NOMO-1 treated with dmso at 0.1 percent for 144 hours (cell line): ENCODE results near the gene USP15.
A peak's percentile ranks its signal among the peaks of the same experiment; 100 is the strongest.

ENCODE experiments used
- DNase-seq: peaks from one replicate; lab custom pipeline; 2025; ENCODE audit not compliant: unreplicated experiment; lab: John Stamatoyannopoulos, UW

The USP15 gene

DNA sequence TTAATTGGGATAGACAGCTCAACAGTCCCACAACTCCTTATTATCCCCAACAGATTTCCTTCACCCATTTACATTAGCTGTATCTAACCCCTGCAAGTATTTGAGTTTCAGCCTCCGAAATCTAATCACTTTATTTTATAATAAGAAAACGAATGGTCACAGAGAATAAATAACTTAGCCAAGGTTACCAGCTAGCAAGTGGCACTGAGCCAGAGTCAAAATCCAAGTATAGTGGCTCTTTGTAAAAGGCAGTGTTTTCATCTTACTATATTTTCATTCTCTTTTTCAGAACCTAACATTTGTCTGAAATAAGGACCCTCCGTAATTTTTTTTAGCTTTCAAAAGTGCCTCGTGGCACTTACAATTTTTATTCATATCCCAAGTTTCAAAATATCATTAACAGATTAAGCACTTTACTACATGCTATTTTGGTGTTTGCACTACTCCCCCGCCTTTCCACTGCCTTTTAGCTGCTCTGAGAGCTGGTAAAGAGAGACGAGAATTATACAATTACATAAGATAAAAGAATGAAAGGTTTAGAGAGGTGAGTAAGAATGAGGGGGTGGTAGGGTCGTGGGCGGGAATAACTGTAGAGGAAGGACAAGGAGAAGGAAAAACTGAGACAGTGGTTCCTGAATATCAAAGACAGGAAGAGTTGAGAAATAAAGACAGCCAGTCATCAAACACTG, 3.7 kb upstream of the USP15 start:
- DNase-seq: no peak

DNA sequence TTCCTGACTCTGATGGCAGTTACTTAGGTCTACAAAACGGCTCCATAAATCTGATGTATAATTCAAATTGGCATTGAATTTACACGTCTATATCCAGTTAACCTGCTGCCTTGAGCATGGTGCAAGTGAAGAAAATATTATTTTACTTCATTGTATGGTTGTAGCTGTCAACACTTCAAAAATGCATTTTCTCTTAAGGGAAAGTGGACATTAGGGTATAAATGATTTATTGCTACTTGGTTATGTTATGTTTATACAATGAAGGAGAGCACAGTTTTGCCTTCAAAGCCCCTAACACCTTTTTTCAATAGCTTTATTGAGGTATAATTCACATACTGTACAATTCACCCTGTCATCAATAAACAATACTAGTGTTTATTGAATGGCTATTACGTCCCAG, 2.0 kb upstream of the USP15 start:
- no peak for DNase-seq

DNA sequence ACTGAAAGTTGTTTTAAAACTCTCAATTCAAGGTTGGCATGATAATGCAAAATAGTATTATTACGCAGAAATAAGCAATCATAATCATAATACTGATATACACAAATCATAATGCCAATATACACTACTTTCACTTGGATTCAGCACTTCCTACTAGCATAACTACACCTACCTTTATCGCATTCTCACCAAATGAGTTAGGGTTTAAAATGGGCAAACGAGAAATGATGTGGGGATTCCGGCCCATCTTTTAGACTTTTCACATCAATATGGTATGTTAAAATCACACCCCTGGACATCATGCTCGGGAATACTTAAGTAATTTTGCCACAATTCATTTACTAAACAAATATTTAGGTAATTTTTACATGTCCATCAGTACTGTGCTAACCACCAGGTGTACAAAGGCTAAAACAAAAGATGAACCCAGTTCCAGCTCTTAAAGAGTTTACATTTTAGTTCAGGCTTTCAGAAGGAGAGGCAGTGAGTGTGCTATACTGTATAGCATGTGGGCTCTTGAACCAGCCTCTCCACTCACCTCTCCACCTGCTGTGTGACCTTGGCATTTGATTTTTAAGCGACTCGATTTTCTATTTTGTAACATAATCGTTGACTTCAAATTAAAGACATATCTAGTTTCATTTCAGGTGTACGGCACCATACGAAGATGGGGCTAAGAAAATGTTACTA, 1.1 kb upstream of the USP15 start:
- DNase-seq: no peak

- no peak for DNase-seq
Measured at GRCh38 chr12:62259631-62259992, 592 bp upstream of the USP15 start.

GRCh38 chr12:62260733-62261683, 804 bp downstream of the USP15 start:
- peak; percentile 91 for DNase-seq

- DNase-seq: no peak
Measured at GRCh38 chr12:62261876-62262517, 1.8 kb downstream of the USP15 start.

DNA sequence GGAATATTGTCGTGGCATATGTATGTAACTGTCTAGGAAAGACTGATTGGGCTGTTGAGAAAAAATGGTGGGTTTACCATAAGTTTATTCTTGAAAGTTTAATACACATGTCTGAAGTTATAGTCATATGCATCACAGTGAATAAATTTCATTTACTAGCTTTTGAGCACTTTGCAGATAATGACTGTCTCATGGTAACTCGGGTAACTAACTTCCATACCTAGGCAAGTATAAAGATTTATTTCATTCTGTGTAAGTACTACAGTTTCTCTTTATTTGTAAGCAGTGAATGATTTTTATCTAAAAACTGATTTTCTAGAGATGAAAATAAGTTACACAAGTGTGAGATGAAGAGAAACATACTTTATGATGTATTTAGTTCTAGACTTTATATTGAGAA, 3.0 kb downstream of the USP15 start:
- DNase-seq: no peak

DNA sequence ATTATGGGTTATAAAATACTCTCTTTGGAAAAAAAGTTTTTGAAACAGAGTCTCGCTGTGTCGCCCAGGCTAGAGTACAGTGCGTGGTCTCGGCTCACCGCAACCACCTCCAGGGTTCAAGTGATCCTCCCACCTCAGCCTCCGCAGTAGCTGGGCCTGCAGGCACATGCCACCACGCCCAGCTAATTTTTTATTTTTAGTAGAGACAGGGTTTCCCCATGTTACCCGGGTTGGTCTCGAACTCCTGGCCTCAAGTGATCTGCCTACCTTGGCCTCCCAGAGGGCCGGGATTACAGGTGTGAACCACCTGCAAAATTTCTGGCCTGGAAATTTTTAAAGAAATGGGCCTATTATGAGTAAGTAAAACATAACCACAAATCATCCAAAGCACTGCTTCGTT, 3.8 kb downstream of the USP15 start:
- no peak for DNase-seq

- no peak for DNase-seq
Measured at GRCh38 chr12:62264706-62265105, 4.5 kb downstream of the USP15 start.

DNA sequence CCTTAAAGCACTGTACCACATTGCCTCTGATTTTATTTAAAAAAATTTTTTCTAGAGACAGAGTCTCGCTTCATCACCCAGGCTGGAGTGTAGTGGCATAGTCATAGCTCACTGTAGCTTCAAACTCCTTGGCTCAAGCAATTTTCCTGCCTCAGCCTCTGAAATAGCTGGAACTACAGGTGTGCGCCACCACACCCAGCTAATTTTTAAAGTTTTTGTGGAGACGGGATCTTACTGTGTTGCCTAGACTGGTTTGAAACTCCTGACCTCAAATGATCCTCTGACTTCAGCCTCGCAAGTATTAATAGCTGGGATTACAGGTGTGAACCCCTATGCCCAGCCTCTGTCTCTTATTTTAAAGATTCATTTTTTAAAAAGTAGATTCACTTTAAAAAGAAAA, 5.3 kb downstream of the USP15 start:
- DNase-seq: no peak

- DNase-seq: no peak
Measured at GRCh38 chr12:62267026-62267425, 6.8 kb downstream of the USP15 start.

GRCh38 chr12:62267480-62267879, 7.3 kb downstream of the USP15 start:
- no peak for DNase-seq

DNA sequence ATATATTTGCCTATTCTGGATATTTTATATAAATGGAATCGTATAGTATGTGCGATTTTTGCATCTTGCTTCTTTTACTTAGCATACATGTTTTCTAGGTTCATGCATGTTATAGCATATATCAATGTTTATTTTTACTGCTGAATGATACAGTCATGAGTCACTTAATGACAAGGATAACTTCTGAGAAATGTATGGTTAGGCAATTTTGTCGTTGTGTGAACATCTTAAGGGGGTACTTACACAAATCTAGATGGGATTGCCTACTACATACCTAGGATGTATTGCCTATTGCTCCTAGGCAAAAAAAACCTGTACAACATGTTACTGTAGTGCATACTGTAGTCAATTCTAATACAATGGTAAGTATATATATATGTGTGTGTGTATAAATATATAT, 8.8 kb downstream of the USP15 start:
- DNase-seq: no peak

DNA sequence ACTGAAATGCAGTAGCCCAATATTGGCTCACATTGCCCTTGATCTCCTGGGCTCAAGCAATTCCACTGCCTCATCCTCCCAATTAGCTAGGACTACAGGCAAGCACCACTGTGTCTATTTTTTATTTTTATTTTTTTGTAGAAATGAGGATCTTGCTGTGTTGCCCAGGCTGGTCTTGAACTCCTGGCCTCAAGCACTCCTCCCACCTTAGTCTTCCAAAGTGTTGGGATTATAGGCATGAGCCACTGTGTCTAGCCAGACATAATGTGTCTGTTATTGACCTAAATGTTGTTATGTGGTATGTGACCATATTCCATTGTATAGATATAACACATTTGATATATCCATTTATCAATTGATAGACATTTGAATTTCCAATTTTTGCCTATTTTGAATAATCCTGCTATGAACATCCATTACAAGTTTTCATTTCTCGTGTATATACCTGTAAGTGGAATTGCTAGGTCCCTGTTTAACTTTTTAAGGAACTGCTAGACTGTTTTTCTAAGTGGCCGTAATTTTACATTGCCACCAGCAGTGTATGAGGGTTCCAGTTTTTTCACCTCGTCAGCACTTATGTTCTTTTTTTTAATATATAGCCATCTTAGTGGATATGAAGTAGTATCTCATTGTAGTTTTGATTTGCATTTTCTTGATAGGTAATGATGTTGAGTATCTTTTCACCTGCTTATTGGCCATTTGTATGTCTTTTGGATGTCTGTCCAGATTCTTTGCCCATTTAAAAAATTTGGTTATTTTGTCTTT, 9.4 kb downstream of the USP15 start:
- DNase-seq: no peak

GRCh38 chr12:62270384-62270783, 10.2 kb downstream of the USP15 start:
- no peak for DNase-seq

GRCh38 chr12:62270872-62271271, 10.7 kb downstream of the USP15 start:
- no peak for DNase-seq

DNA sequence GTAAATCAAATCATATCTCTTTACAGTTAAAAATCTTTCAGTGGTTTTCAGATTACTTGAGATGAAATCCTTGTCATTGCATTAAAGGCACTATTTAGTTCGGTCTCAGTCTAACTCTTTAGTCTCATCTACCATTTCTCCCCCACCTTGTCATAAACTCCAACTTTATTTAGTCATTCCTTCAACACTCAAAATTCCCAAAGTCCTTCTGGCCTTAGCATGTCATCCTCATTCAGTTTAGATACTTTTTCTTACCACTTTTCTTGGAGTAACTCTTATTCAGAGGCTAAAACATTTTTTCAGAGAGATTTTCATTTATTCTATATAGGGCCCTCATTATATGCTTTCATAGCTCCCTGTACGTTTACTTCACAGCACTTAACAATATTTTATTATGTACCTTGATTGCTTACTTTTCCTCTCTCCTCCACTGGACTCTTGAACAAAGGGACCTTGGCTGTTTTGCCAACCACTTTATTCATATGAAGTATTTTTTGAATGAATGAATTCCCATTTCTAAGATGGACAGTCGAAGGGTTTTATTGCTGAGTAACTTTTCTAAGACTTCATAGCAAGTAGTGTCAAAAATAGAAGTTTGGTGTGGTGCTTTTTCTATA, 12.8 kb downstream of the USP15 start:
- no peak for DNase-seq

DNA sequence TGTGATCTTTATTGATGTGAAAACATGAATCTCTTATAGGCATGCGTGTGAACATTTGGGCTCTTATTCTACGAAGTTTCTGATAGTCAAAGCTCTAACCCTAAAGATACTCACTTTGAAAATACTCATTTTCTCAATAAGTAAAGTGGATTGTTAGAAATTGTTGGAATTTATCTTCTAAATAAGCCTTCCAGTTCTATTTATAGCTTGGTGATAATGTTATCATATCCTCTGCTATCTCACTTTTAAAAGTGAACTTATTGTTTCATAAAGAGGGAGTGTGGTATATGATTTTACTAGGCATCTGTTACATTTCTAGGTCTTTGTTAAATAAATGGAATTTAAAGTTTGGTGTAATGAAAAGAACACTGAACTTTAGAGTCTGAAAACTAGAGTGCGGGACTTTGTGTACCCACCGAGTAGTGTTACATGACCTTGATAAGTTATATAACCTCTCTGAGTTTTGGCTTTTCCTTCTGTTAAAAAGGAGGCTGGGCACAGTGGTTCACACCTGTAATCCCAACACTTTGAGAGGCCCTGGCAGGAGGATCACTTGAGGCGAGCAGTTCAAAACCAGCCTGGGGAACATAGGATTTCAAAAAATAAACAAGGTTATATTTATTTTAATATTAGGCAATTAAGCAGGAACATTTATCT, 13.6 kb downstream of the USP15 start:
- DNase-seq: no peak

DNA sequence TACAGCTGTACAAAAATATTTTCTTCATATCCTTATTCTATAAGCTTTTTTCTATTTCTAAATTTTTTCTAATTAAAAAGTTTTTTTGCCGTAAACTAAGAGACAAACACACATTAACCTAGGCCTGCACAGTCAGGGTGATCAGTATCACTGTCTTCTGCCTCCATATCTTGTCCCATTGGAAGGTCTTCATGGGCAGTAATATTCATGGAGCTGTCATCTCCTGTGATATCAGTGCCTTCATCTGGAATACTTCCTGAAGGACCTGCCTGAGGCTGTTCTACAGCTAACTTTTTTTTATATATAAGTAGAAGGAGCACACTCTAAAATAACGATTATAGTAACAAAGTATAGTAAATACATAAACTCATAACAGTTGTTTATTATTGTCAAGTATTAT, 17.8 kb downstream of the USP15 start:
- DNase-seq: no peak

GRCh38 chr12:62279058-62279457, 18.9 kb downstream of the USP15 start:
- DNase-seq: no peak
